Measurements from ENCODE around the gene PEDS1.
"Not testable (repeated sequence)": the region's sequence is repeated elsewhere in the genome, so short reads cannot be mapped to it uniquely, and the experiment has no call there.

The PEDS1 gene

DNA sequence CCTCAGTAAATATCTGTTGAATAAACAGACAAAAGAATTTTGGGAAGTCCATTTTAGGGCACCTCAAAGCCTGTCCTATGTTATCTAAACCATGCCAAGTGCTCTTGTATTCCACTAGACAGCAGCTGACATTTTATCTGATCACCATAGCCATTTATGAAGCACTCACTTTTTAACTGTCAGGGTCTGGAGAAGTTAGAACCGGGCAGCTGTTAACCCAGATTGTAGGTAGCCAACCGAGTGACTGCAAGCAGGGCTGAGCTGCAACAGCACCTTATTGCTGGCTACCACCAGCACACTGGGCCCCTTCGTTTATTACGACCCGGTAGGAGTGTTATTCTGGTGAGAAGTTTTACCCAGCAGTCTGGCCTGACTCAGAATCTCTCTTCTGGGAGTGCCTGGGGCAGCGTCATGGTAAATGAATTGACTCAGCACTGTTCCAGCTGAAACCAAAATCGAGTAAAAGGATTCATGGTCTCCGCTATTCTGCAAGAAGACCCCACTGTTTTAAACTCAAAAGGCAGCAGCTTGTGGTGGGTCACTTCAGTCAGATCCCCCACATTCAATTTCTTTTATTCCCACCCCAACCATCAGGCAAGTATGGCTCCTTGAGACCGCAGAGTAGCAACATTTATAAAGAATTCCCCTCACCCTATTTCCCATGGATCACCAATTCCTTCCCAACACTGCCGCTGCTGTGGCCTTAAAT, 42.2 kb downstream of the PEDS1 start:
- peak; percentile 56 for DNase-seq

DNA sequence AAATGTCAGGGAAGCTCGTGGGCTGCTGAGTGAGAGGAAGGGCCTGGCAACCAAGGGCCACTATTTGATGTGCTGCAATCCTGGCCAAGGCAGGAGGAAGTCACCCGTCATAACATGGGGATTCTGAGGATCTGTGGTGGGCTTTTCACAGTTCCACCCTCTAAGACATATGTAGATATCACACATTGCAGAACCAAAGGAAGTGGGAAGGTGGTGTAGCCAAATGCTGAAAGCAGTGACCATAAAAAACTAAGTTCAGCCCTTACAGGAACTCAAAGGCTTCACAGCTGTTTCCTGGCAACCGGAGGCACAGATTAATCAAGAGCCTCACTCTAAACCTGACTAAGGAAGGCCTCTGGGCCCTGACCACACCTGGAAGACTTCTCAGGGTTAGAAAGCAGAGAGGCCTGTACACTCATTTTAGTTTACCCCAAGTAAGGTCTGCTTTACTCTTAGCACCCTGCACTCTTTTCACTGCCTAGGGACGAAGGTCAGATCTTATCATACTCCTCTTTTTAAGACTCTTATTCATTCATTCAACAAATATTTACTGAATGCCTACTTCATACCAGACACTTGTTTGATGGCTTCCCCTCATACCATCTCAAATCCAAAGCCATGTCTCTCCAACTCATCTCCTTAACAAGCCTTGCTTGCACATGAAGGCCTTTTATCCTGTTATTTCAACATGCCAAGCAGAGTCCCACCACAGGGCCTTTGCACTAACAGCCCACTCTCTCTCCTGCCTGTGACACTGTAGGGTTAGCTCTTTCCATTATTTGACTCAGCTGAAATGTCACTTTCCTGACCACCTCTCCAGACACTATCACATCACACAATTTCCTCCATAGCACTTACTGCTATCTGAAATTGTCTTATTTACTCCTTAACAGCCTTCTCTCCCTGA, 43.1 kb downstream of the PEDS1 start:
- DNase-seq, result no peak

DNA sequence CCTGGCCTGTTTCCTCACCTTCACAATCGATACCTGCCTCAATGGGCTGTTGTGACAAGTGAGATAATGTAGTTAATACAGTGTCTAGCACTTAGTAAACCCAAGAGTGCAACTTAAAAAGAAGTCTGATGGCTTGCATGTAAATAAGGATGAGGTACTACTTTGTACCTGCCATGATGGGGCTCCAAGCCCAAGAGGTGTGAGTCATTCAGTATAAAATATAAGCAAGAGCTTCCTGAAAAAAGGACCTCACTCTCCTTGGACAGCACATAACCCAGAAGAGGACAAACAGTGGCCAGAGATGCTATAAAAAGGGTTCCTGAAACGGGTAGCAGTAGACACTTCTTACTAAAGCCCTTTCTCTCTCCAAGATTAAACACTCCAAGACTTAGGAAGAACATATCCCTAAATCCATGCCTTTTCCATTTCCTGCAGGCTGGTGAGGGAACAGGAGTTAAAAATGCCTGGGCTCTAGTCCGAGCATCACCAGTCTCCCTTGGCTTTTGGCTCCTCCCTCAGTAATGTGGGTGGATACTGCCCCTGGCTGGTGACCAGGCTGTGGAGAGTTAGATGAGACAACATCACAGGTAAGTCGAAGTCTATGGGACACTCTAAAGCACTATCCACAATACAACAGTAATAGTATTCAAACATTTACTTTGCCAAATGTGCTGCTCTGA, 44.8 kb downstream of the PEDS1 start:
- DNase-seq, result no peak

DNA sequence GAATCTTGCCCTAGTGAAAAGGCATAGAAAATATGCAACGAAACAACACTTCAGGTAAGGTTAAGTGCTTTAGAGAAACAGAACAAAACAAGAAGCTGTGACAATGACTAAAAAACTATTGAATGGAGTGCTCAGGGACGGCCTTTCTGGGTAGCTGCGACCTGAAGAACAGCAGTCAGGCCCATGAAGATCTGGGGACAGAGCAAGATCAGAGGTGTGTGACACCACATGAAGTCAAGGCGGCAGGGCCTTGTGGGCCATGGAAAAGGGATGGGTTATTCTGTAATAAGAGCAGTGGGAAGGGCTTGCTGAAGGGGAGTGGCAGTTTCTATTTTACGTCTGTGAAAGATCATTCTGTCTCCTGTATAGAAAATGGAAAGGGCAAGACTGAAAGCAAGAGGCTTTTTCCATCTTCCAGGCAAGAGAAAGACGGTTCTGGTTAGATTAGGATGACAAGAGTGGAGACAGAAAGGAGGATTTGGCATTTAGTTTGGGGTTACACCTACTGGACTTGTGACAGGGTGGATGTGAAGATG, 45.7 kb downstream of the PEDS1 start:
- DNase-seq, result no peak

DNA sequence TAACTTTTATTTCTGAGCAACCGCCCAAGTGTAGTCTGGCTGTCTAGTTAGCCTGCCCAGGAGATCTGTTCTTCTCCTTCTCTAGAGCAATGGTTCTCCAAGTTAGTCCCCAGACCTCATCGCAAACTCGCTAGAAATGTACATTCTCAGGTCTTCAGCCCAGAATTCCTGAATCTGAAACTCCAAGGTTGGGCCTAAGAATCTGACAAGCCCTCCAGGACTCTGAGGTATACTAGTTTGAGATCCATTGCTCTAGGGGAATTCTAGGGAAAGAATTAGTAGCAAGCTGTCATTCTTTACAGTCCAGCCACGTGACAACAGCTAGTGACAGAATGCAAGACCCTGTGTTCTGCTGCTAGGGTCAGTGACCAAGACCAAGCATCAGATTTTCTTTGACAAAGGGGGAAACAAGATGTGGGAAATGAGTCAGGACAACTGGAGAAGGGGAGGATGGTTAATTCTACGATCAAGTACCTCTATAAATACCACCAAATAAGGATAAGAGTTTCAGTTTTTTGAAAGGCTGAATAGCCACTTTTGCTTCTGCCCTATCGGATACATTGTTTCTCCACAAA, 46.4 kb downstream of the PEDS1 start:
- DNase-seq, result no peak

DNA sequence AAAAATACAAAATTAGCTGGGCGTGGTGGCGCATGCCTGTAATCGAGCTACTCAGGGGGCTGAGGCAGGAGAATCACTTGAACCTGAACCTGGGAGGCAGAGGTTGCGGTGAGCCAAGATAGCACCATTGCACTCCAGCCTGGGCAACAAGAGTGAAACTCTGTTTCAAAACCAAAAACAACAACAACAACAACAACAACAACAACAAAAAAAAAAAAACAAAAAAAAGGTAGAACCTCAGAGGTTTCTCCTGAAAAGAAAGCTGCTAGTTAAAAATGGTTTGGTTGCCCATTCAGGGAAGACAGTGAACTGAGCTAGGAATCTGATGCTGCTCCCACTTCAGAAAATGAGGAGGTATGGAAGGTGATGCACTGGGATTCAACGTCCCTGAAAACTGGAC, 46.9 kb downstream of the PEDS1 start:
- not testable (repeated sequence) for DNase-seq

Data from T1000 (cell line).